ENCODE results near the gene DROSHA. TPM values are rescaled to one million over a fixed set of nuclear protein-coding genes. Genes with fewer than 3 reads are reported as not detected.

DROSHA gene
- total and polyA plus RNA-seq, 8 donors = 25.2 to 77.2 (median 44.0) TPM

- Histone ChIP-seq H3K4me1 (no peaks in the 10 kb centered on the region), H3K4me3 (no peak overlapping the region), H3K27me3 (no peaks in the 10 kb centered on the region), H3K36me3 (peaks cover 15 to 99% (median 88%) of the 10 kb centered on the region in 4 donors), H3K9me3 (peaks cover 0 to 20% (median 13%) of the 10 kb centered on the region in 4 donors), H3K27ac (no peak overlapping the region)
- TF ChIP-seq POLR2A (IDR thresholded peaks at IDR 0.05) = no peak
- TF ChIP-seq POLR2AphosphoS5 (IDR thresholded peaks at IDR 0.05) = no peak
- WGBS, 5 donors = 95 to 100% (median 97%) methylated on average over 3 of the region's 3 CpGs
- no peak for DNase-seq
- intact Hi-C loops (cut with DNase I; ENCODE audit: low total_unique reads) = no loop called here
Measured at GRCh38 chr5:31459594-31459993, 72.3 kb downstream of the DROSHA start.

GRCh38 chr5:31455172-31455571 is 76.7 kb downstream of the DROSHA start:
- no peak for DNase-seq
- peaks cover 7 to 91% (median 63%) of the 10 kb centered on the region in 4 donors for H3K36me3 ChIP-seq
- intact Hi-C loops (cut with DNase I; ENCODE audit: low total_unique reads) = no loop called here
- H3K27ac ChIP-seq = no peak overlapping the region
- H3K4me3 ChIP-seq = no peak overlapping the region
- no peak for TF ChIP-seq POLR2A (IDR thresholded peaks at IDR 0.05)
- TF ChIP-seq CTCF (IDR thresholded peaks at IDR 0.05) = no peak
- TF ChIP-seq POLR2AphosphoS5 (IDR thresholded peaks at IDR 0.05) = no peak
- no peak for TF ChIP-seq EP300 (IDR thresholded peaks at IDR 0.05)
- H3K9me3 ChIP-seq = peaks cover 0 to 20% (median 13%) of the 10 kb centered on the region in 4 donors
- H3K4me1 ChIP-seq = no peaks in the 10 kb centered on the region
- 94 to 99% (median 98%) methylated on average over 2 of the region's 2 CpGs for WGBS, 5 donors
- H3K27me3 ChIP-seq = no peaks in the 10 kb centered on the region

- TF ChIP-seq POLR2AphosphoS5 (IDR thresholded peaks at IDR 0.05) = no peak
- TF ChIP-seq CTCF (IDR thresholded peaks at IDR 0.05) = no peak
- no peak for TF ChIP-seq POLR2A (IDR thresholded peaks at IDR 0.05)
- no peak for TF ChIP-seq EP300 (IDR thresholded peaks at IDR 0.05)
- 84 to 93% (median 91%) methylated on average over 2 of the region's 2 CpGs for WGBS, 5 donors
- no peak overlapping the region for H3K4me3 ChIP-seq
- no peaks in the 10 kb centered on the region for H3K4me1 ChIP-seq
- H3K27ac ChIP-seq = no peak overlapping the region
- peaks cover 19 to 91% (median 63%) of the 10 kb centered on the region in 4 donors for H3K36me3 ChIP-seq
- no peaks in the 10 kb centered on the region for H3K27me3 ChIP-seq
- H3K9me3 ChIP-seq = peaks cover 0 to 20% (median 13%) of the 10 kb centered on the region in 4 donors
- intact Hi-C loops (cut with DNase I; ENCODE audit: low total_unique reads) = no loop called here
- DNase-seq = no peak
Measured at GRCh38 chr5:31453522-31453921, 78.4 kb downstream of the DROSHA start.

- no peak for DNase-seq
- intact Hi-C loops (cut with DNase I; ENCODE audit: low total_unique reads) = no loop called here
- Histone ChIP-seq H3K27ac (no peak overlapping the region), H3K9me3 (peaks cover 0 to 20% (median 13%) of the 10 kb centered on the region in 4 donors), H3K27me3 (no peaks in the 10 kb centered on the region), H3K36me3 (peaks cover 24 to 91% (median 63%) of the 10 kb centered on the region in 4 donors), H3K4me3 (no peak overlapping the region), H3K4me1 (no peaks in the 10 kb centered on the region)
- WGBS, 5 donors = 0 to 100% (median 55%) methylated on average over 1 of the region's 1 CpG
- TF ChIP-seq CTCF (IDR thresholded peaks at IDR 0.05) (no peak), POLR2A (IDR thresholded peaks at IDR 0.05) (no peak), EP300 (IDR thresholded peaks at IDR 0.05) (no peak), POLR2AphosphoS5 (IDR thresholded peaks at IDR 0.05) (no peak)
Measured at GRCh38 chr5:31452314-31452713, 79.6 kb downstream of the DROSHA start.

GRCh38 chr5:31449962-31450361 is 81.9 kb downstream of the DROSHA start:
- no peak for DNase-seq
- WGBS, 5 donors = 92 to 100% (median 95%) methylated on average over 1 of the region's 1 CpG
- Histone ChIP-seq H3K9me3 (peaks cover 0 to under 1% (median 0%) of the 10 kb centered on the region in 4 donors), H3K4me1 (no peaks in the 10 kb centered on the region), H3K36me3 (peaks cover 18 to 84% (median 61%) of the 10 kb centered on the region in 4 donors), H3K4me3 (no peak overlapping the region), H3K27ac (no peak overlapping the region), H3K27me3 (no peaks in the 10 kb centered on the region)
- TF ChIP-seq EP300 (IDR thresholded peaks at IDR 0.05) (no peak), CTCF (IDR thresholded peaks at IDR 0.05) (no peak), POLR2A (IDR thresholded peaks at IDR 0.05) (no peak), POLR2AphosphoS5 (IDR thresholded peaks at IDR 0.05) (no peak)
- intact Hi-C loops (cut with DNase I; ENCODE audit: low total_unique reads) = no loop called here

Data from stomach (tissue), 9 donors.